ELR (cell line): ENCODE results near the gene NAE1.
A peak's percentile ranks its signal among the peaks of the same experiment; 100 is the strongest.
"Not testable (repeated sequence)": the region's sequence is repeated elsewhere in the genome, so short reads cannot be mapped to it uniquely, and the experiment has no call there.

Experiments
- DNase-seq: peaks from one replicate; pipeline ENCODE4 v3.0.0-alpha.2; 2015; ENCODE audit warnings: low read depth

The NAE1 gene

DNA sequence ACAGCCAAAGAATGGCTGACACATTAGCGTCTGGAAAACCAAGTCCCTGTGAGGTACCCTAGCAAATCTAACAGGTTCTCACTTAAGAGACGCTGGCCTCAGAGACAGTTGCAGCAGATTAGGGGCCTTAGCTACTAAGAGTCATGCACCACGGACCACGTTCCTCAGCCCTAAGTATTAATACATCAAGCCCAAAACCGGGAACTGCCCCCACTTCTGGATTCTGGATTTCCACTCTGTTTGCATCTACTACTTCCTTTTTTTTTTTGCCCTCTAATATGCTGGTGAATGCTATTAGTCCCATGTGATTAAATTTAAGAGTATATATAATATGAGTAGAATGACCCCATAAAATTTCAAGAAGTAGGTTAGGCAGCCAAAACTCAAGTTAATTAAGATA, 28.6 kb downstream of the NAE1 start:
- no peak for DNase-seq

DNA sequence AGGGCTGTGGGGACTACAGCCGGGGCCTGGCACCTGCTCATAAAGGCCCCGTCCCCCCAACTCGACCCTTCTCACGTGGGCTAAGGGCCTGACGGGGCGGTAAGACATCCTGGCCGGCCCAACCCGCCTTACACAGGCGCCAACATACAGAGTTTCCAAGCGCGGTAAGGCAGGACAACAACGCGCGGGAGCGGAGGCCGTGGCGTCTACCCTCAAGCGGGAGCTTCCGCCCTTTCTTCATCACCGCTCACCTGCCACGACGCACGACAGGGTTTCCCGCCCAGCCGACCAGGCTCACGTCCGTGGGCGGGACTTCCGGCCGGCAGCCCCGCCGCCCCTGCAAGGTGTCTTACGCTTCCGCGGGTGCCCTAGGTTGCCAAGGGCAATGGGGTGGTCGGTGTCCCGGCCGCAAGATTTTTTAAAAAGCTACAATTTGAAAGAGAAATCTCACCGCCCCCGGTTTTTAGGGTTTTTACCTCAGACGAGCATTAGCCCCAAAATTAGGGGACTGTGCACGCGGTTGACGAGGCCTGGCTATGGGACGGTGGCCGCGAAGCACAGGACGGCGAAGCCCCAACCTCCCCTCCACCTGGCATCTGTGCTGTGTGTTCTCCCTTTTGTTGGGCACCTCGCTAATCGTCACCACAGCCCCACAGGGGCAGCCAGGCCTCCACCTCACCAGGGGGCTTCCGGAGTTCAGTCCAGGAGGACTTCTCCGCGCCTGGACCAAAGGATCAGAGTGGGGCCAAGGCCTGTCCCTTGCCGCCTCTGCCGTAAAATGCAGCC, 29.3 kb downstream of the NAE1 start, which contains the start of gene TERB1:
Gene TERB1 (minus strand): TSS at position 265 of the 786 bp plus-strand sequence. CDS start 4,786 bp downstream, outside the sequence.
- DNase-seq = no peak

DNA sequence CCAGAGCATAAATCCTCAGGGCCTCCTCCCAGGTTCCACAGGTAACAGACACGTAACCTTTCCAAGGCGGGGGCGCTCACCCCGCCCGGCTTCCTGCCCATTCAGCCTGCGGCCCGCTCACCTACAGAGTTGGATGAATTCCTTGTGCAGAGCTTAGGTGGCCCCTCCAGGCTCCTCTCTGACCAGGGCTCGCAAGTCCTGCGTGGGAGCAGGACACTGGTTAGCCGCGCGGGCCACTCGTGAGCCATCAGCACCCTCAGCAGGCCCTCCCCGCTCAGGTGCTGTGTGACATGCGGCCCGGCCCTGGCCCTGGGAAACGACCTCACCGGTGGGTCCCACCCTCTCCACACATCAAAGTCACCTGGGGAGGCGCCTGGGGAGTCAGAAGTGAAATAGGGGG, 29.9 kb downstream of the NAE1 start:
- no peak for DNase-seq

DNA sequence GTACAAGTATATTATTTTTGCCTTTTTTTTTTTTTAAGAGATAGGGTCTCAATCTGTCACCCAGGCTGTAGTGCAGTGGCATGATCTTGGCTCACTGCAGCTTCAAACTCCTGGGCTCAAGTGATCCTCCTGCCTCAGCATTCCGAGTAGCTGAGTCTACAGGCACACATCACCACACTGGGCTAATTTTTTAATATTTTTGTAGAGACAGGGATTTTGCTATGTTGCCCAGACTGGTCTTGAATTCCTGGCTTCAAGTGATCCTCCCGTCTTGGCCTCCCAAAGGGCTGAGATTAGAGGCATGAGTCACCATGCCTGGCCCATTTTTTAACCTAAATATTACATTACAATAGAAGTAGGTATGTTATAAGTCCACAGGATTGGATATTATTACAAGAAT, 32.6 kb downstream of the NAE1 start:
- peak; percentile 25 for DNase-seq

DNA sequence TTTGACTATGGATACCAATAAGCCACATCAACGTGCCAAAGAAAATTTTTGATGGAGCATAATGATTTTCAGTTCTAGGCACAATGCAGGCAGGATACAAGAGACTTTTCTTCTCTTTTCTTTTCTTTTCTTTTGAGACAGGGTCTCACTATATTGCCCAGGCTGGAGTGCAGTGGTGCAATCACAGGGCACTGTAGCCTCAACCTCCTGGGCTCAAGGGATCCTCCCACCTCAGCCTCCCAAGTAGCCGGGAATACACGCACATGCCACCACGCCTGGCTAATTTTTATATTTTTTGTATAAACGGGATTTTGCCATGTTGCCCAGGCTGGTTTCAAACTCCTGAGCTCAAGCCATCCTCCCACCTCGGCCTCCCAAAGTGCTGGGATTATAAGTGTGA, 36.8 kb downstream of the NAE1 start:
- DNase-seq = not testable (repeated sequence)

DNA sequence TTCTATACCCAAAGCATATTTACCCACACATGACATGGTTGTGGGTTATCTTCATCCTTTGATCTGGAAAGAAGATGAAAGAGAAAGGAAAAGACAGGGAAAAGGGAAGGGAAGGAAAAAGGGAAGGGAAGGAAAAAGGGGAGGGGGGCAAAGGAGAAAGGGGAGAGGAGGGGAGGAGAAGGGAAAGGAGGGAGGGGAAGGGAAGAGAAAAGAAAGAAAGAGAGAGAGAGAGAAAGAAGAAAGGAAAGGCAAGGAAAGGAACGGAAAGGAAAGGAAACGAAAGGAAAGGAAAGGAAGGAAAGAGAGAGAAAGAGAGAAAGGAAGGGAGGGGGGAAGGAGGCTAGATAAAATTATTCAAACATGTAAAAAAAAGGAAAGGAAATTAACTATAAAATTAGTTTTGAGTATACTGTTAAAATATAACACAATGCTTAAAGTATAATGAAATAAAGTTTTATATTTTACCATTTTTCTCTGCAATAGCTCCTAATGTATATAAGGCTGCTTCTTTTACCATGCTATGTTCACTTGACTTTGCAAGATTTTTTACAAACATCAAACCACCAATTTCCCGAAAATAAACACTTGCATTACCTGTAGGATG, 40.5 kb downstream of the NAE1 start:
- DNase-seq = no peak

DNA sequence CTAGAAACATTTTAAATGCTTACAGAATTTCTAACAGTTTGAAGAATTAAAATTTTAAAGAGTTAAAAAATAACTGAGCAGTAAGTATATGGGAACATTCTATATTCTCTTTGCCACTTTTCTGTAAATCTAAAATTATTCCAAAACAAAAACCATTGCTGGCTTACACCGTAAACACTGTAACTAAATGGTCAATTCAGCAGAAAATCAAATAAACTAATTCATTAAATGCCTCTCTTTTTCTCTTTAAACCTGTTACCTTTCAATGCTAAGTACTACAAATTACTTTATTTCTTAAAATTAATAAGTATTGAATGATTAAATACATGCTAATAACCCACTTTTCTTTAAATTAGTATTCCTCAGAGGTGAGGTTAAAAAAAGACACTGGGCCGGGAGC, 43.3 kb downstream of the NAE1 start:
- DNase-seq = no peak

DNA sequence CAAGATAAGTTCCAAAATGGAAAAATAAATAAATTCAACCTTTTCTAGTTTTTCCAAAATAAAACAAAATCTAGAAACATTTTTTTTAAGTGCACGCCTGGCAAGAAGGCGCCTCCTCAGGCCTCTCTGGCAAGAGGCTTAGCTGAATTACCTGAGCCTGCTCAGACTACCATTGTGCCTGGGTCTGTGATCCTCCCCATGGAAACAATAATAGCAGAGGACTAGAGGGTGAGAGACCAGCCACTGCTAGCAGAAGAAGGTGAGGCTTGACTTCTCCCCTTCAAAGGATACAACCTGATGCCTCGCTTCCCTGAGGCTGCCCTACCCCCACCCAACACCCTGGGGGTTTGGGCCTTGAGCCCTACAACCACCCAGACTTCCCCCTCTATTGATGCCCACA, 44.2 kb downstream of the NAE1 start:
- no peak for DNase-seq

DNA sequence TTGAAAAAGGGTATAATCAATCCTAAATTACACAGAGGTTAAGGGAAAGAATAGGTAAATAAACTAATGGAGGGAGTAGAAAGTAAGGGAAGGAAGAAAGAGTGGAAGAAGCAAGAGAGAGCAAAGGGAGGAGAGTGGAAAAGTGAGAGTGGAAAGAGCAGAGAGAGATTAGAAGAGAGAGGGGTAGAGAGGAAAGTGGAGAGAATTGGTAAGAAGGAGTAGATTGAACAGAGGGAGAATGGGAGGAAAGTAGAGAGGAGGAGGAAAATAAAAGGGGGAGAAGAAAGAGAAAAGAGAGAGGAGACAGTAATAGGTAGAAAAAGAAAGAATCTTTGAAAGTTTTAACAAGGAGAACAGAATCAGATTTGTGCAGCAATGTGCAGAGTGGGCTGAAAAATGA, 54.3 kb downstream of the NAE1 start:
- no peak for DNase-seq

DNA sequence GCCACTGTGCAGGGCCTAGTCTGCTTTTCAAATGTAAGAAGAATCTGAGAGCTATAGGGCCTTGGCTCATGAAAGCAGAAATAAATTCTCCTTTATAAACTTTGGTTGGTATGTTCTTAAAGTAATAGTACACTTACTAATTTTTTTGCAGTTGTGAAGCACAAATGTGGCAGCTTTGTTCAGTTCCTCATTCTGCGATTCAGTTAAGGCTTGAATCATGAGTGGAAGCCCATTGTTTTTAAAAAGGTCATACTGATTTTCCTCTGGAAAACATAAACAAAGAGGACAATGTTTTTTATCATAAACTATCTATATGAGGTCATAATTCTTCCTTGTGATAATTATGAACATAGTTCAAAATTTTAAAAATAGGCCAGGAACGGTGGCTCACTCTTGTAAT, 55.8 kb downstream of the NAE1 start:
- DNase-seq = no peak

DNA sequence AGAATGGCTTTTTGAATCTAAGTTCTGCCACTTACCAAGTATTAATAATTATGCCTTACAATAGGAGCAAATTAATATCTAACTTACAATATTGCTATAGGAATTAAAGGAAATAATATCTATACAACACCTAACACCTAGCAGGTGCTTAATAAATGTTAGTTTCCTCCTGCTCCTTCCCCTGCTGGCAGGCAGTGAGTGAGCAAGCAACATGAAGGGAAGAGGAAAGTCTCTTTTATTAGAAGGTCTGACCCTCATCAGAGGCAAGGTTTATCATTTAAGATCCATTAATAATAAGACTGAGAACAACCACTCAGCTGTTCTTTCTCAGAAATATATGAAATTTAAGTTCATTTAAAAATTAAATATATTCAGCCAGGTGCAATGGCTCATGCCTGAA, 72.7 kb downstream of the NAE1 start:
- no peak for DNase-seq

DNA sequence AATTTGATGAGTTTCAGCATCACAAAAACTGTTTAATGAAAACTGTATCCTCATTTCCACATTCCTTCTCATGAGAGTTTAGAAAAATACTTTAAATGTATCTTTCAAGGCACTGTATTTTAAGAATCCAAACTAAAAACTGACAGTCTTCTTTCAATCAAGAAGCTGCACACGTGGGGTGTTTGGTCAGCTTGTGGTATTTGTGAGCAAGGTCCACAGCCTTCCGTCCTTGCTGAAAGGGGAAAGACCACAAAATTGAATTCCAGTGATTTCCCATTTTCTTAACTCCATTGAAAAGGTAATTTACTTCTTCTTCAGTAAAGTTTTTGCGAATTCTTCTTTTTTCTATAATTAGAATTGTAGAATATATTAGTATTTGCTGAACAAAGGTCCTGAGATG, 76.0 kb downstream of the NAE1 start:
- no peak for DNase-seq

DNA sequence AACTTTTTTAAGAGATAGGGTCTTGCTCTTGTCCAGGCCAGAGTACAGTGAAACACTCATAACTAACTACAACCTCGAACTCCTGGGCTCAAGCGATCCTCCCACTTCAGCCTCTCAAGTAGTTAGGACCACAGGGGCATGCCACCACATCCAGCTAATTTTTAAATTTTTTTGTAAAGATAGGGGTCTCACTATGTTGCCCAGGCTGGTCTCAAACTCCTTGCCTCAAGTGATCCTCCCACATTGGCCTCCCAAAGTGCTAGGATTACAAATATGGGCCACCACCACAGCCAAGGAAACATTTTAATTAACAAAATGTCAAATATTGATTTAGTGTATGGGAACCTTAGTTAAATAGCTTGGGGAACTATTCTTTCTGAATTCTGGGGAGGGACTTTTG, 76.6 kb downstream of the NAE1 start:
- DNase-seq = no peak

DNA sequence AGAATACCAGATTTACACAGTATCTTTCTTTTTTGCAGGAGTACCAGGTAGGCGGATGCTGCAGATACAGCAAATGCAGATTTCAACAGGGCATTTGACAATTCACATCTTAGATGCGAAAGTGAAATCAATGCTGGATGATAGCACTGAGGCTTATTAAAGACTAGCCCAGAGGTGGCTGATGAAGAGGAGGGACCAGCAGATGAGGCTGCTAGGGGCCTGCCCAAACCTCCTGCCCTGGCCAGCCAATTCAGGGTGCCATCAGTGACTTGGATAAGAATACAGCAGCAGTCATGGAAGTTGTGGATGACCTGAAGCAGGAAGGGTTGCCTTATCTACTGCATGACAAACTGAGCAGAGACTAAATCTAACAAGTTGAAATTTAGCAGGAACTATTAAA, 77.8 kb downstream of the NAE1 start:
- DNase-seq = no peak
